ENCODE measurements around the gene AMOTL2.
A peak's percentile ranks its signal among the peaks of the same experiment; 100 is the strongest.

Gene AMOTL2

DNA sequence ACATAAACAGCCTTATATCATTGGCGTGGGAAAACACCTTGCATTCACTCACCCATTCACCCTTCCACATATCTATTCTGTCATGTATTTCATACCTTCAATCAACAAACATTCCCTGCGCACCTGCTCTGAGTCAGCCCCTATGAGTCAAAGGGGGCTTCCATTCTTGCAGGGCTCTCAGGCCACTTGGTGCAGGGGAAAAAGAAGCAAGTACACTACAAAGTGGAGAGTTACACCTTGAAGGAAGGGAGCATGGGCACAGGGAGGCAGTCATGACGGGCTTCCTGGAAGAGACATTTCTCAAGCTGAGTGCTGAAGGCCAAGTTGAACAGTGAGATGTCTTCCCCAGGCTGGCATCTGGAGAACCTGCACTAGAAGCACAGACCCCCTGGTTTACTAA is 4.6 kb upstream of the AMOTL2 start:
- no peak for DNase-seq (ENCODE audit: low spot score)

DNA sequence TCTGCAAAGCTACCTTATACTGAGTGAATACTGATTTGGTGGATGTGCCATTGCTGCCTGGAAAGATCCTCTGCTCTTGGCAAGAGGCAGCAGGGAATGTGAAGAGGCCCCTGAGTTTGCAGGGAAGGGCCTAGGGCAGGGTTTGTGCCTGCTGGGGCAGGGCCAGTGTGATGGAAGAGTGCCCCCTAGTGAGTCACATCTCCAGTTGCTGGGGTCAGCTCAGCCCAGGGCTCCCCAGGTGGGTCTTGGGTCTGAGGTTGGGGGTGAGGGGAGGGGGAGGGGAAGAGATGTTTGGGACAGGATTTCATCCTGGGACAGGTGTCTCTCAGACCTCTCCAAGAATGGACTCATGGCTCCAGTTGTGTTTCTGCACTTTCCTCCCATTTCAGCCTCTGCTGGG is 4.1 kb upstream of the AMOTL2 start:
- DNase-seq (ENCODE audit: low spot score), result no peak

DNA sequence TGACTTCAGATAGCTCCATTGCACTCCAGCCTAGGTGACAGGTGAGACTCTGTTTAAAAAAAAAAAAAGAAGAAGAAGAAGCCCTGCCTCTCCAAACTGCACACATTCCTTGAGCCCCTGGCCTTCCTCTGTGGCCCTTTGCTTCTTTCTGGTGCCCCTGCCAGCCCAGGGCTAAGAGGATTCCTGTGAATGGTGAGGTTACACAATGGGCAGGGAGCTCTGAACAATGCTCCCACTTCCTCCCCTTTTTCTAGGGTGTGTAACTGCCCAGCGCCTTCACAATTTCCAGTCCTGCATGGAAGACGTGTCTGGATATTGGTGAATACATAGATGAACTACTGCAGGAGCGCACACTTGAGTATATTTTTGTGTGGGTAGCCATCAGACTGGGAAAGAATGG is 3.6 kb upstream of the AMOTL2 start:
- no peak for DNase-seq (ENCODE audit: low spot score)

DNA sequence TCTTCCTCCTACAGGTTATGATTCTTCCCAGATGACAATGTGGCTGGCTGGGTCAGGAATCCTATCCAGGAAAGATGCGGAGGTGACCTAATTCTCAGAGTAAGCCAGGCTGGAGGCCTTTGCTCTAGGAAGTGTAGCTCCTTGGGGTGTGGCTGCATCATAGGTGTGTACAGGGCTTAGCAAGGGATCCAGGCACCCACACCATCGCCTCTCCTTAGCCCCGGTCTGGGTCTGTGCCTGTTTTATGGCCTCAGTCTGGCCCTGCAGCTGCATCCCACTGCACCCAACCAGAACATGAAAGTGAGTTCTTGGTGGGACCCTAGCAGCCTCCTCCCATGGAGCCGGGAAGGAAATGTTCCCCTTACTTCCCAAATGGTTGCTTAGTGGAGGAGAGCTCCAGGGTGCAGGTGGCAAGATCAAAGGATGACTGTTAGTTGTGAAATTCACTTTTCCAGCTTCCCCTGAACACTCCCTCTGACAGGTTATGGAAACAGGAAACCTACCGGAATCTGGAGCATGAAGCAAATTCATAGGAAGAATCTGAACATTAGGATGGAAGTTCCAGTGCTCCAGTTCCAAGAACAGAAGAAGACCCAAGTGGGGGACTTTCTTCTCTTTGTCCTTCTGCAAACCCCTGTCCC is 2.7 kb upstream of the AMOTL2 start:
- no peak for DNase-seq (ENCODE audit: low spot score)

DNA sequence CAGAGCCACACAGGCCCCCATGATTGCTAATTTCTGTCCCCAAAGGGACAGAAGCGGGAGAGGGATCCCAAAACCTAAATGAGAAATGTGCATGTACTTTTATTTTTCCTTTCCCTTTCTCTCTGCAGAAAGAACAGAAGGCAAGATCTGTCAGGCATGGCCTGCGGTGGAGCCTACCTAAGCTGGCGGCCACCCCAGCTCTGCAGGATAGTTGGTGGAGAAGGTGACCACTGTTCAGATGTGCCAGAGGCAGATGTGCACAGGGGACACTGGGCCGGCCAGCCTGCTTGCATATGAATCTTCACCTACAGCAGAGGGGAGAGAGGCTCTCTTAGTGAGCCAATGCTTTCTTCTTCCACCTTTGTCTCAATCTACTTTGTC is 2.1 kb upstream of the AMOTL2 start:
- DNase-seq (ENCODE audit: low spot score), result no peak

DNA sequence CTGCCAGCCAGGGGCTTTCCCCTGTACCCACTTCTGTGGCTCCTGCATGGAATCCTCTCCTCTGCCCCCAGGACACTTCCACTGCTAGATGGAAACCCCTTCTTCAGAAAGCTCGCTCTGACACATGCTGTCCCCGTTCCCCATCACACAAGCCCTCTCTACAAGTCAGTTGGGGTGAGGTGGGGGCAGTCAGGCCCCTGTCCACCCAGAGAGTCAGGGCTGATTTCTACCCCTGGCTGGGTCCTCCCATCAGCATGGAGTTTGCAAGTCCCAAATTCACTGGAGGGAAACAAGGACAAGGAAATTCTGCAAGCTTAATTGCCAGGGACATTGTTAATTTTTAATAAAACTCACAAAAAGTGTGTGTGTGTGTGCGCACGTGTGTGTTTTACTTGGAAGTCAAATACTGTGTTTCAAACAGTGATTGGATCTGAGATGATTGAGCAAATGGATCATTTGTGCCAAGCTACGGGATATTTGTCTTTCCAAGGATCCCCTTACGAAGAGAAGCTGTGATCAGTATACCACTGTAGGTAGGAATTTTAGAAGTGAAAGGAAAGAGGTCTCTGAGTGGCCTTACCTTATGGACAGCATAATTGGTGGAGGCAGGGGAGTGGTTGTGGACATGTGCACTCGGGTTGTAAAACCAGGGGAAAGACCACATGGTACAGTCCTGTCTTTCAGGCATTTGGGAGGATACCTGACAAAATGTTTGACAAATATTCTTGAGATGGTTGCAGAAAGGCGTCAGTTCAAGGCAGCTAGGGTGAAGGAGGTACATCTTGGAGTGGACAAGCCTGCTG is 1.5 kb upstream of the AMOTL2 start:
- no peak for DNase-seq (ENCODE audit: low spot score)

DNA sequence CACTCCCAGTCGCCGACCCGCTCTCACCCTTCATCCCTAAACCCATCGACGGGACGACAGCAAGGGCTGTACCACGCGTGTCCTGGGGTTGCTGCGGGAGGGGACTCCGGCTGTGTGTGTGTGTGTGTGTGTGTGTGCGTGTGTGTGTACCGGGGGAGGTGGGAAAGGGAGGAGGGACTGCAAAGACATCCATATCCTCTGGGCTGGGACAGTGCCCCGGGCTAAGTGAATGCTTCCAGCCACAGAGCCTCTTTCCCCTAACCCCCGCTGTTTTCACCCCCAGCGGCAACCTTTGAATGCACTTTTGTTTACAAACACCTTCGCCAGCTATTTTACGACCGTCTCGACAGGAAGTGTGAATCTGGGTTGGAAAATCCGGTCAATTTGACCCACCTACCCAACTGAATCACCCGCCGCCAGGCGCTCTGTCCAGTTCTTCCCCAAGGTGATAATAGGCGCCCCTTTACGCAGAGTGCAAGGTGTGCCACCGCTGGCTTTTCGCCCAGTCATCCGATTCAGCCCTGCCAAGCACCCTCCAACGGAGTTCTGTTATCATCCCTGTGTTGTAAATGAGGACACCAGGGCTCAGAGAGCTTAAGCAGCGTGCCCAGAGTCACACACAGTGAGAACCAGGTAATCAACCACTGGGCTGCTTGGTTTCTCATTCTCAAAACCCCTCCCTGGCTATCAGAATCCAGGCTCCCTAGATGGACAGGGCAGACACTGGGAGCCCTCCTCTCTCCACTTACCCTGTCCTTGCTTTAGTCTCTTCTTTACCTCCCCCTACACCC is 739 bp upstream of the AMOTL2 start:
- DNase-seq (ENCODE audit: low spot score), result no peak

DNA sequence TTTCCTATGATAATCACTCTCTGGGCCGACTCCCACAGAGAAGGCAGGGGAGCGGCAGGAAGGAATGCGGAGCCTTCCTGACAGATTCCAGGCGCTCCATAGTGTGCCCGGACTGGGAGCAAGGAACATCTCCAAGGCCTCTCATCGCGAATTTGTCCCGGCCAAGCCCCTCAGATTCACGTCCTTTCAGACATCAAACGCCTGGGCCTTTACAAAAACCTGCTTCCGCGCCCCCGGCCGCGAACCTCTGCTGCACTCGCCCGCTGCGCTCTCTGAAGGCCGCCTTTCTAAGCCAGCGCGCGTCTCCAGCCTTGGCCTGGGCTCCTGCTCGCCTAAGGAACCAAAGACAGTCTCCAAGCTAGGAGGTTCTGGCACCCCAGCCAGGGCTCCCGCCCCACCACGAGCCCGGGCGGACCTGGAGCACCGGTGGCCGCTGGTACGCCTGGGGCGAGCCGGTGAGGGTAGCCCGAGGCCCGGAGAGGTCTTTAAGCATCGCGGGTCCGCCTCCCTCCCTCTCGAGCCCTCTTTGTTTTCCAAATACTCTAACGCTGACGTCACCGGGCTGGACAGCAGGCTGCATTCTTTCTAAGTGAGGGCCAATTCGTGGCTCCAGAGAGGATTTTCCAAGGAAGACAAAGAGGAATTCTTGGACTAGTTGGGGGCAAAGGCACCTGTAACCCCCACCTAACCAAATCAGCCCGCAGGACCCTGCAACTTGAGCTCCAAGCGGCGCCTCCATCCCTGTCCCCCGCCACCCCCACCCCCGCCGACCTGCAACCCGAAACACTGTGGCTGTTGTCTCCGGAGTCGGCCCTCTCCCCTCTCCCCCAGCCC is 759 bp downstream of the AMOTL2 start:
- peak; percentile 87 for DNase-seq (ENCODE audit: low spot score)

DNA sequence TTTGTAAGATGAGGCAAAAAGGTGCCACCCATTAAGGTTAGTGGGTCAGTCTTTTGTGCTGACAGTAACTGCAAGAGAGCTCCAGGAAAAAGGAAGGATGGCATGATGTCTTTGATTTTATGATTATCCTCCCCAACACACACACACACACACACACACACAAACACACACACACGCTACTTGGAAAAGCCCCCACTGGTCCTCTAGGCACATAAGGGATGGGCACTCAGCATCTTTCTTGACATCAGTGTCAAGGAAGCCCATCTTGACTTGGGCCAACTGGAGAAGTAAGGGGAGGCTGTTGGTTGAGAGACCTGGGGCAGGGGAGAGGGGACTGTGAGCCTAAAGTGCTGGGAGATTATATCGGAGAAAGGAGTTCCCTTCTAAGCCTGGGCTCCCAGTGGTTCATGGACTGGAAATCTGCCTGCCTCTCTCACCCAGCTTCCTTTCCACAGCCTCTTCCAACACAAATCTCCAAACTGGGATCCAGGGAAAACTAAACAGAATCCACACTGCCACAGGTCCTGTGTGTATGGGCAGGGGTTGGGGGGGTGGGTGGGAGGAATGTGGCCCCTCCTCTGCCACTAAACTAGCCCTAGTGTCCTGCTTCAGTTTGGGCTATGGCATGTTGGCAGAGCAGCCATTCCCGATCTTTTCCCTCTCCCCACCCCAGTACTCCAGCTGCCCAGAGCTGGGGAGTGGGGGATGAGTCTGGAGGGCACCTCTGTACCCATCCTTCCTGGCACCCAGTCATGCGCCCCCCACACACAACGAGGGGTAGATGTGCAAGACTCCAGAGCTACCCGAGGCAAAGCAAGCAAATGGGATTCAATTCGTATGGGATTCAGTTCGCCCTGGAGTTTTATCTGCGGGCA is 1.6 kb downstream of the AMOTL2 start:
- peak; percentile 67 for DNase-seq (ENCODE audit: low spot score)

DNA sequence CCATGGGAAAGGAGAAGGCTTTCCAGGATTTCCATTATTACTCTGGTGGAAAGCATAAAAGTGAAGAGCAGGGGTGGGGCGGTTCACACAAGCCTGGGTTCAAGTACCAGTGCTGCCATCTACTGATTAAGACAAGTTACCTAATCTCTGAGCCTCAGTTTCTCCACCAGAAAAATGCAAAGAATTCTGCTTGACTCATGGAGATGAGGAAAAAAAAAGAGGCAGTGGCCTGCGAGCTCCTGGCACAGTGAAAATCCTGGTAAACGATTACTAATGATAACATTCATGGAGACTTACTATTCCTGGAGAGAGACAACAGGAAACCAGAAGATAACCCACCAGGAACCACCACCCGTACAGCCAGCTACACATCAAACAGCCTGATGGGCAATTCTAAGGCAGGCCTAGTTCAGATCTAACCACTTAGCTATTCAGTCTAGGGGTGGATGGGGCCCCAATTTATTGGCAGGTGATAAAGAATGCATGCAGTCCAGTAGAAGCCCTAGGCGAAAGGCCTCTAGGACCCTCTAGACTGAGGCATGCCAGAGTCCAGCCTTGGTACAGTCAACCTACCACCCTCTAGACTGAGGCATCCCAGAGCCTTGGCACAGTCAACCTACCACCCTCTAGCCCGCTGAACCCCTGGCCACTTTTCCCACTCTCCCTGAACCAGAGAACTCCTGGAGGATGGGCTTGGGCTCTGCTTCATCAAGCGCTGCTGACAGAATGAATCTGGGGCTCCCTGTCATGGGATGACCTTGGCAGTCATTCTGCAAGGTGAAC is 2.5 kb downstream of the AMOTL2 start:
- peak; percentile 72 for DNase-seq (ENCODE audit: low spot score)

DNA sequence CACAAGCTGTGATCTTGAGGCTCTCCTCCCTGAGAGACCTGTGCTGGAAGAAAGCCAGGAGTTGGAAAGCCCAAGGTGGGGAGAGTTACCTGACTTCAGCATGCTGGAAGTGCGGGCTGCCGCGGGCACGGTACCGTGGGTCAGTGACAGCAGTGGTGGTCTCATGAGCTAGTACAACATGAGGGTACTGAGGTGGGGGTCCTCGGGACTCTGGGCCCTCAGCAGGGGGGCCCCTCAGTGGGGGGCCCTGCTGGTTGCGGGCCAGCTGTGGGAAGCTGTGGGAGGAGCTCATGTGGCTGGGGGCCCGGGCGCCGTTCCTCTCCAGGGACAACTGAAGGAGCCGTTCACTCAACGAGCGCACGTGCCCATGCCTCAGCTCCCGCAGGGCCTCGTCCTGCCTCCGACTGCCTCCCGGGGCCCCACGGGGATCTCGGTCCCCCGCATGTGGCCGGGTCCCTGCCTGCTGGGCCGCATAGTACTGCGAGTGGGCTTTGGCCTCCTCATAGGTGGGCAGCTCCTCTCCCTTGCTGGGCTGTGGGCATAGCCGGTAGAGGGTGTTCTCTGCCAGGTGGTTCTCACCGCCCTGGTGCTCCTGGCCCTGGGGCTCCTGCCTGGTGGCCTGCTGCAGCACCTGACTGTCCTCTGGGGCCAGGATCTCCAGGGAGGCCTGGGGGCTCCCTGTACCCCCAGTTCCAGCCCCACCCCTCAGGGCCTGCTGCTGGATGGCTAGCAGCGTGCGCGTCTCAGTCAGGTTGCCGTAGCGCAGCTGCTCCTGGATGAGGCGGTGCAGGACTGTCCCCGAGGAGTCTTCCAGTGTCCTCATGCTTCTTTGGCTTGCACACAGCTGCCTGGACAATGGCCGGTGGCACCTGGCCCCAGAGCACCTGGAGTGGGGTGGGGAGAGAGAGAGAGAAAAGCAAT is 3.4 kb downstream of the AMOTL2 start:
- DNase-seq (ENCODE audit: low spot score), result no peak

DNA sequence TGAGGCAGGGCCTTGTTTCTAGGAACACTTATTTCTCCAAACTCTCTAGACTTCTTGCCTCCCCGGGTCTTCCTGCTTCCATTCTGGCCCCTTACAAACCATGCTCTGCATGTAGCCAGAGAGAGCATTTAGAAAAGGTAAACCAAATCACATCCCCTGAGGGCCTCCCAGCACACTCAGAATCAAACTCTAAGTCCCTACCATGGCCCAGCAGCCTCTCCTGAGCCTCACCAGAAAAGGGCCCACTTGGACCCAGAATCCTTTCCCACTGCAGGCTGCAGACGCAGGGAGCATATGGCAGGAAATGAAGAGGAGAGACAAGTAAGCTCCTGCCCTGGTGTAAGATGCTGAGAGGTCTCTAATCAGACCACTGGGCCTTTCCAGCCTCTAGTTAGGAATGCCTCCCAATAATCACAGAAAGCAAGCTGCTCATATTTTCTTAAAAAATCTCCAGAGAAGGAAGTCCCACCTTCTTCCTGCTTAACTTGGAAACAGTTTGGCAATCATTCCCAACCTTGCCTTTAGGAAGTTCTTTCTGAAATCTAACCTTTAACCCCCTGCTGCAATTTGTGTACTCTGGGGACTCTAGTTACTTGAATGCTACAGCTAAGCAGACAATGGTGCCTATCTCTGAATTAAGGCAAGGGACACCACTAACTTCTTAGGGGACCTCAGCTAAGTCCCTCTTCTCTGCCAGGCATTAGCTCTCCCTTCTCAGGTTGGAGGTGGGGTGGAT is 4.2 kb downstream of the AMOTL2 start:
- DNase-seq (ENCODE audit: low spot score), result no peak

DNA sequence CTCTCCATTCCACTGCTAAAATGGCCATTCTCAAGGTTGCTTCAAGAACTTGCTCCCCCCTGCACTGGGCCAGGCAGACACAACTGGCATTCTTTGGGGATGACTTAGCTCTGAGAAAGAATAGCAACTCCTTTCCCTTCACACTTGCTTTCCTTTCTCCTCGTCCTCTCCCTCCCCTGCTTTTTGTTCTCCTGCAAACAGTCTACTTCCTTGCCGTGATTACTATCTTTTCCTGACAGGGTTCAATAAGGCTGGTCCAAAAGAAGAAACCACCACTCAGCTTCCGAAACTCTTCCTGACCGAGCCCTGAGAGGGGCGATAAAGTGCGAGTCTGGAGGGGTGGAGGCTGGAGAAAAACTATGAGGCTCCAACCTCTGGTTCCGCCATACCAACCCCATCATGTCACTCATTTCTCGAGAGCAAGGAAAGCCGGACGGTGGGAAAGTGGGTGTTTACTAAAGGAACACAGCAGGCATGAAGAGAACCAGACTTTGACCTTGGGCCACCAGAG is 5.0 kb downstream of the AMOTL2 start:
- peak; percentile 78 for DNase-seq (ENCODE audit: low spot score)

DNA sequence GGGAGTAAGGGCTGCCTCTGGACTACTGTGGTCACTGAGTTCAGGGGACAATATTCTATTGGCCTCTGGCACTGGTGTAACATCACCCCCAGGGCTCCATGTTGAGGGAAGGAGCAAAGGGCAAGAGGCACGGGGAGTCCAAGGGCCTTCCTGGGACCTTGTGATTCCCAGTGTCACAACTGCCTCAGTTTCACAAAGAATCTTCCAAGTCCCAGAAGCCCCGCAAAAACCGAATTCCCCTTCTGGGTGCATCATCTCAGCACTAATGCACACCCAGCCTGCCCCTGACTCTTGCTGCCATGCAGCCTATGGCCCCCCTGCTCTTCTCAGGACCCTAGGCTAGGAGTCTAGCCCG is 5.5 kb downstream of the AMOTL2 start:
- DNase-seq (ENCODE audit: low spot score), result no peak

DNA sequence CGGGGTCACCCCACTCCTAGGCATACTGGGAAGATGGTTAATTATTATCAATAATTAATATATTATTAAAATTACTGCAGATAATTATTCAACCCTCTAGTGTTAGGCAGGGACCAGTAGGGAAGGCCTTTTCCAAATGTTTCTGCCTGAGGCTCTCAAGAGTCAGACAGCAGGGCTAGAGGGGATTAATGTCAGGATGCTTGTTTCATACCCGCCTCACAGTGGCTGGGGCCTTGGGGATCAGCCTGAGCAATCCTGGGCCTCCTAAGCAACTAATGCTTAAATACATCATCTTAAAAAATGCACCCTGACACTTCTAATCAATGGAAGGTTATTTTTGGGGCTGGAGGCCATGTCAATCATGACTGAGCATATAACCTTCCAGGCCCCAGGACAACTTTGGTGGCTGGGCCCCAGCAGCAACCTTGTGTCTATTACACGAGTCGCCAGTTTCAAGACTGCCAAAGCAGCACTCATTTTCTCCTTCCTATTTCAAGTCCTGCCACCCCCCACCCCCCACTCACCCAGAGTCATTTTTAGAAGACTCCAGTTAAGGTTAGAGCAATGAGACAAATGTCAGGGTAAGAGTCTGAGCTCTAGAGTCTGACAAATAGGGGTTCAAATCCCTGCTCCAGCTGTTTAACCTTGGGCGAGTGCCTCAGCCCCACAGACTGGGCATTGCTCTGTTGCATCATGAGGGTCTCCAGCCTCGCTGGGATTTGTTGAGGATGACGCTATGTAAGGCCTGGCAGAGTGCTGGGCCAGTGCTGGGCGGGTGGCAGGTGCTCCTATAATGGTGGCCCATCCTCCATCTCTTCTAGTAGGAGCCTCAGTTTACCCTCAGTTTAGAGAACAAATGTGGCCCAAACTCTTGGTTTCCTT is 6.1 kb downstream of the AMOTL2 start:
- DNase-seq (ENCODE audit: low spot score), result no peak

DNA sequence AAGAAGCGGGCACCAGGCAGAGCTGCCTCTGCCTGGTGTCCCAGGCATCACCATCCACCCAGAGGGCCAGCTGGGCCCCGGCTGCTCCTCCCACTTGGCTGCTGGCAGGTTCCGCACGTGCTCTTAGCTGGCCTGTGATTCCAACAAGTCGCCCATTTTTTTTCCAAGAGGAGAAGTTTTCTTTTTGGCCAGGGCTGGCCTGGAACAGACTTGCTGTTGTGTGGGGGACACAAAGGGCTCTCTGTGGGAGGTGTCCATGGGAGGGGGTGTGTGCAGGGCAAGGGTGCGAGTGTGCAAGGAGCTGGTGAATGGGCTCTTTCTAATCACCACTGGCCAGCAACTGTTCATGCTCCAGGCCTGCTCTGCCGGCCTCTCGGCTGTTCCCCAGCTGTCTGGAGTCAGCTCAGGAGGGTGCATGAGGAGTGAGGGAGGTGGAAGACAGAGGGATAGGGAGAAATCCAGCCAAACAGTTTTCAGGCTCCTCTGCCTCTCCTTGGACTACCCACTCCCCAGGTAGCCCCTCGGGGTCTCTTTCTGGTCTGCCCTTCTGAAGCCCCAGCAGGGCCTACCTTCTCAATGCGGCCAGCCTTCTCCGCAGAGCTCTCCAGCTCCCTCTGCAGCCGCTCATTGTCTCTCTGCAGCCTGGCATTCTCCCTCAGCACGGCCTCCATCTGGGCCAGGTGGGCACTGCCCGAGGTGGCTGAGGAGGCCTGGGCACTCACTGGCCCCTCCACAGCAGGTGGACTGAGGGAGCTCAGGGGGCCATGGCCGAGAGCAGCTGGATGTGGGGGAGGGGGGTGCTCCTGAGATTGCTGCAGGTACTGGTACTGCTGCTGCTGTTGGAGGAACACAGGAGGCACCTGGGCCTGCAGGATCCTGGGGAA is 7.1 kb downstream of the AMOTL2 start:
- DNase-seq (ENCODE audit: low spot score), result no peak

Measured in hepatic stellate cell (primary cell).